ENCODE measurements around the gene OR5J2.
"Not testable (repeated sequence)": the region's sequence is repeated elsewhere in the genome, so short reads cannot be mapped to it uniquely, and the experiment has no call there.

The OR5J2 gene

GRCh38 chr11:56176318-56176717, at the start of gene OR5J2:
TSS of gene OR5J2 (plus strand) at chr11:56176618. CDS start at chr11:56176618, 0 bp downstream.
- DNase-seq, result no peak

GRCh38 chr11:56140151-56140661, 36.2 kb upstream of the OR5J2 start, which contains the start of gene OR8J3:
TSS of gene OR8J3 (minus strand) at chr11:56140201. CDS start at chr11:56137718, 2,483 bp downstream.
- no peak for DNase-seq

- not testable (repeated sequence) for DNase-seq
Measured at GRCh38 chr11:56143681-56144080, 32.7 kb upstream of the OR5J2 start.

GRCh38 chr11:56151376-56151775, 25.0 kb upstream of the OR5J2 start:
- DNase-seq, result no peak

GRCh38 chr11:56152333-56152732, 24.1 kb upstream of the OR5J2 start:
- DNase-seq, result no peak

- DNase-seq, result no peak
Measured at GRCh38 chr11:56160217-56160616, 16.2 kb upstream of the OR5J2 start, which contains the start of gene OR8K5. TSS of gene OR8K5 (minus strand) at chr11:56160317. CDS start at chr11:56160317, 0 bp downstream.

GRCh38 chr11:56163804-56164203, 12.6 kb upstream of the OR5J2 start:
- no peak for DNase-seq

GRCh38 chr11:56172256-56172830, 4.1 kb upstream of the OR5J2 start:
- DNase-seq, result no peak

GRCh38 chr11:56183459-56183858, 7.0 kb downstream of the OR5J2 start:
- no peak for DNase-seq

- DNase-seq, result no peak
Measured at GRCh38 chr11:56188602-56189001, 12.2 kb downstream of the OR5J2 start.

- no peak for DNase-seq
Measured at GRCh38 chr11:56196705-56197104, 20.3 kb downstream of the OR5J2 start.

GRCh38 chr11:56197367-56197766, 20.9 kb downstream of the OR5J2 start:
- DNase-seq, result no peak

- DNase-seq, result no peak
Measured at GRCh38 chr11:56207790-56208189, 31.4 kb downstream of the OR5J2 start.

- no peak for DNase-seq
Measured at GRCh38 chr11:56214537-56214936, 38.1 kb downstream of the OR5J2 start.

- DNase-seq, result not testable (repeated sequence)
Measured at GRCh38 chr11:56219735-56220134, 43.3 kb downstream of the OR5J2 start.
